ENCODE data around the gene FAM118A.

Gene FAM118A

DNA sequence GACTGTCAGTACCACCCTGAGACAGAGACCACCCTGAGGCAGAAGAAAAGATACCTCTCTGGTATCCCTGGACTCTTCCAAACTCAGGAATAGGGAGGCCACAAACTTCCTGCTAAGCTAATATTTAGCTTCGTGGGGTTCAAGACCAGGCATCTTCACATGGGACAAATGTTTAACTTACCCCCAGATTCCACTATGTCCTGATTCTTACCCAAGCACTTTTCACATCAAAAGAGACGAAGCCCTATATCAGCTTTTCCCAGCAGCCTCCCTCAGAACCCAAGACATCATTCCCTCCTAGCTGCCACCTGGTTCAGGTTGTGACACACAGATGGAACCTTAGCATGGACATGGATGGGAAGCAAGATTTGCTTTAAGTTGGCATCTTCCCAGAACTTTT lies 71.6 kb downstream of the FAM118A start:
- DNase-seq (ENCODE audit: low read depth), result no peak

GRCh38 chr22:45389546-45389945 lies 79.8 kb downstream of the FAM118A start:
- DNase-seq (ENCODE audit: low read depth), result no peak

Data from stimulated activated CD4-positive, alpha-beta T cell treated with anti-CD3 and anti-CD28 coated beads, Interleukin-2, amount 100 ng/mL, for 4 hours (primary cell).